SK-N-SH (cell line): ENCODE measurements around the gene TMEM255B. TPM values are rescaled to one million over a fixed set of nuclear protein-coding genes. Genes with fewer than 3 reads are reported as not detected.

Source experiments
- CTCF ChIA-PET: fragments of 300-600, 350-600 bp; formaldehyde crosslinking; extraction: SDS; loops from one replicate; lab custom pipeline; 2021; lab: Yijun Ruan, JAX
- POLR2A ChIA-PET: fragments of 350-600 bp; sonication (Branson Sonifier 250); formaldehyde crosslinking; extraction: SDS; loops from one replicate; lab custom pipeline; 2020; ENCODE audit warnings: antibody characterized with exemption, inconsistent platforms; lab: Yijun Ruan, JAX
- DNase-seq: peaks from one replicate; pipeline ENCODE4 v3.0.0; 2012
- H2AFZ ChIP-seq: fragments of 200-600 bp; sonication (generic); 2 replicates; pipeline ENCODE4 v1.8.1; 2016; ENCODE audit warnings: antibody characterized with exemption, mild to moderate bottlenecking, low read depth
- H3F3A ChIP-seq: fragments of 200-600 bp; sonication (generic); replicated peaks from 2 replicates; pipeline ENCODE3; 2016; ENCODE audit warnings: antibody characterized with exemption, mild to moderate bottlenecking; ENCODE audit not compliant: insufficient read depth
- H3K27ac ChIP-seq, 2 experiments: fragments of 200-500 bp in 1 of 2; fragments of 200-600 bp in 1 of 2; sonication (Bioruptor generic) in 1 of 2; sonication (generic), shearing (Covaris generic) in 1 of 2; 2 replicates each; pipeline versions ENCODE4 v1.5.1 to v1.6.1; 2014 to 2016; ENCODE audit warnings: low read depth in 2 of 2, inconsistent platforms in 1 of 2, low read length in 1 of 2, mild to moderate bottlenecking in 1 of 2, mixed read lengths in 1 of 2
- H3K27me3 ChIP-seq: fragments of 200-600 bp; sonication (generic), shearing (Covaris generic); 2 replicates; pipeline ENCODE4 v1.6.1; 2016; ENCODE audit warnings: mixed run types; ENCODE audit not compliant: insufficient read depth
- H3K36me3 ChIP-seq, 2 experiments: fragments of 200-500 bp in 1 of 2; fragments of 200-600 bp in 1 of 2; sonication (Bioruptor generic) in 1 of 2; sonication (generic) in 1 of 2; replicated peaks in 1 of 2; 2 replicates each; pipeline versions ENCODE3 to v1.5.1; 2014 to 2016; ENCODE audit warnings: low read length in 1 of 2, mild to moderate bottlenecking in 1 of 2; ENCODE audit not compliant: insufficient read depth in 2 of 2, control insufficient read depth in 1 of 2
- H3K4me1 ChIP-seq, 2 experiments: fragments of 200-500 bp in 1 of 2; fragments of 200-600 bp in 1 of 2; sonication (Bioruptor generic) in 1 of 2; sonication (generic), shearing (Covaris generic) in 1 of 2; 2 replicates each; pipeline versions ENCODE4 v1.5.1 to v1.6.1; 2014 to 2016; ENCODE audit warnings: low read depth in 1 of 2, low read length in 1 of 2, mixed run types in 1 of 2; ENCODE audit not compliant: insufficient read depth in 2 of 2, control insufficient read depth in 1 of 2
- H3K4me2 ChIP-seq: fragments of 200-600 bp; sonication (generic), shearing (Covaris generic); 2 replicates; pipeline ENCODE4 v1.6.1; 2017; ENCODE audit warnings: mixed run types
- H3K4me3 ChIP-seq, 2 experiments: fragments of 200-500 bp in 1 of 2; fragments of 200-600 bp in 1 of 2; sonication (Bioruptor generic) in 1 of 2; sonication (generic), shearing (Covaris generic) in 1 of 2; 2 replicates each; pipeline versions ENCODE4 v1.5.1 to v1.8.1; 2014 to 2016; ENCODE audit warnings: low read depth in 2 of 2, inconsistent platforms in 1 of 2, low read length in 1 of 2, mild to moderate bottlenecking in 1 of 2, mixed read lengths in 1 of 2, moderate library complexity in 1 of 2
- H3K79me2 ChIP-seq: fragments of 200-600 bp; sonication (generic); 2 replicates; pipeline ENCODE4 v1.8.1; 2017; ENCODE audit warnings: mild to moderate bottlenecking; ENCODE audit not compliant: insufficient read depth
- H3K9ac ChIP-seq: fragments of 200-600 bp; sonication (generic); 2 replicates; pipeline ENCODE4 v1.6.1; 2017; ENCODE audit warnings: mixed run types
- H3K9me2 ChIP-seq: fragments of 200-600 bp; sonication (generic); 2 replicates; pipeline ENCODE4 v1.6.1; 2017; ENCODE audit warnings: mixed run types
- H3K9me3 ChIP-seq: fragments of 200-600 bp; sonication (generic); 2 replicates; pipeline ENCODE4 v1.6.1; 2017; ENCODE audit warnings: mixed run types, mild to moderate bottlenecking, moderate library complexity
- H4K20me1 ChIP-seq: fragments of 200-600 bp; sonication (generic); 2 replicates; pipeline ENCODE4 v1.6.1; 2017; ENCODE audit warnings: mild to moderate bottlenecking, mixed run types; ENCODE audit not compliant: insufficient read depth
- CHD2 ChIP-seq: fragments of 150-350 bp; IDR thresholded peaks from 2 replicates; pipeline ENCODE4 v1.6.1; 2018; ENCODE audit warnings: low read length; ENCODE audit not compliant: partially characterized antibody
- ELF1 ChIP-seq: IDR thresholded peaks from 2 replicates; pipeline ENCODE4 v1.4.0; 2012
- EP300 ChIP-seq, 2 experiments: IDR thresholded peaks; 2 replicates each; pipeline versions ENCODE4 v1.4.0 to v1.6.1; 2012; ENCODE audit warnings: borderline replicate concordance in 1 of 2, low read depth in 1 of 2, low read length in 1 of 2
- EZH2phosphoT487 ChIP-seq: fragments of 200-600 bp; sonication (generic); IDR thresholded peaks from 2 replicates; pipeline ENCODE4 v1.6.1; 2017; ENCODE audit warnings: low read depth, mixed run types, mild to moderate bottlenecking, antibody characterized with exemption, moderate library complexity, borderline replicate concordance
- FOXJ3 ChIP-seq: sonication (generic); formaldehyde crosslinking; IDR thresholded peaks from 2 replicates; pipeline ENCODE4 v1.5.1; 2020; ENCODE audit warnings: mild to moderate bottlenecking, missing genetic modification reagents
- GATA2 ChIP-seq: sonication (generic); formaldehyde crosslinking; IDR thresholded peaks from 2 replicates; pipeline ENCODE4 v1.5.0; 2020; ENCODE audit warnings: mild to moderate bottlenecking, missing genetic modification reagents
- JUND ChIP-seq: IDR thresholded peaks from 2 replicates; pipeline ENCODE4 v1.4.0; 2012
- MXI1 ChIP-seq: IDR thresholded peaks from 2 replicates; pipeline ENCODE4 v1.6.1; 2012; ENCODE audit warnings: mild to moderate bottlenecking, low read depth, low read length, improper control_type of control experiment
- NFIC ChIP-seq: IDR thresholded peaks from 2 replicates; pipeline ENCODE4 v1.4.0; 2012; ENCODE audit warnings: borderline replicate concordance
- NRF1 ChIP-seq: IDR thresholded peaks from 2 replicates; pipeline ENCODE4 v1.6.1; 2012; ENCODE audit warnings: low read depth, mild to moderate bottlenecking, low read length
- WGBS: methylation state at CpG from one replicate; pipeline ENCODE4 v1.1.6; 2017; ENCODE audit warnings: low lambda C conversion rate; 5-methylcytosine and 5-hydroxymethylcytosine counted together
- polyA plus RNA-seq, 3 experiments: library from polyadenylated mRNA; depleted of rRNA; stranded (reverse); fragments of >200 nt; gene quantifications; 2 replicates each; pipeline ENCODE4 v1.2.3, GENCODE V29; 2012
- TF ChIP-seq, protein P1 (sequence below): IDR thresholded peaks from 2 replicates; pipeline ENCODE4 v1.4.0; 2012; ENCODE audit warnings: low read depth
- TF ChIP-seq, protein P2 (sequence below): fragments of 150-350 bp; IDR thresholded peaks from 2 replicates; pipeline ENCODE4 v1.6.1; 2016; ENCODE audit warnings: mild to moderate bottlenecking, low read depth, low read length
- TF ChIP-seq, protein P3 (sequence below): IDR thresholded peaks from 2 replicates; pipeline ENCODE4; 2012
- TF ChIP-seq, protein P4 (sequence below): IDR thresholded peaks from 2 replicates; pipeline ENCODE4 v1.6.1; 2012; ENCODE audit warnings: mild to moderate bottlenecking, low read depth, low read length, moderate library complexity

TMEM255B gene
- polyA plus RNA-seq, 1 of the 3 experiments (the other 2 are of a cell fraction) = 14.8 TPM

DNA sequence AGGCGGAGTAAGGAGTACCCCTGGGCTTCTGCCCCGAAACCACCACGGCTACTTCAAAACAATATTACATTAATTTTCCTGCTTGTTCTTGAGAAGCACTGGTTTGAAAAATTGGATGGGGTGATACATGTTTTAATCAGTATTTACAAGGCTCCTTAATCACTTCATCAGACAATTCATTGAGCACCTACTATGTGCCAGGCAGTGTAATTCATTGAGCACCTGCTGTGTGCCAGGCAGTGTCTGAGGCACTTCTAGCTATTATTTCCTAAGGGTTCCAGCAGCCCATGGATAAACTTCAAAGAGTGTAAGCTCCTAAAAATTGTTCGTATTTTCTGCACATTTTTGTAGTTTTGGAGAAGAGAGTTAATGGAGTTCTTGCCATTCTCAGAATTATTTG, 106.4 kb downstream of the TMEM255B start:
- H3K27ac ChIP-seq = no peak overlapping the region
- WGBS = 99% methylated on average over 4 of the region's 4 CpGs
- peaks cover 10% of the 10 kb centered on the region; the same call in 1 of the 2 replicates for H4K20me1 ChIP-seq
- H3K9ac ChIP-seq = no peak overlapping the region
- H3K4me3 ChIP-seq = no peak overlapping the region
- no peaks in the 10 kb centered on the region for H3K36me3 ChIP-seq
- H3F3A ChIP-seq = peaks cover 1% of the 10 kb centered on the region
- H3K4me1 ChIP-seq = peaks cover 0 to 29% of the 10 kb centered on the region in 2 experiments; a peak in 1 of 4 replicates
- H3K4me2 ChIP-seq = no peak overlapping the region
- H2AFZ ChIP-seq = no peak overlapping the region
- TF ChIP-seq EZH2phosphoT487 = no peak
- no peak for TF ChIP-seq GATA2 (CRISPR knock-in tag)
- no peak for TF ChIP-seq NFIC
- TF ChIP-seq, protein P1, sequence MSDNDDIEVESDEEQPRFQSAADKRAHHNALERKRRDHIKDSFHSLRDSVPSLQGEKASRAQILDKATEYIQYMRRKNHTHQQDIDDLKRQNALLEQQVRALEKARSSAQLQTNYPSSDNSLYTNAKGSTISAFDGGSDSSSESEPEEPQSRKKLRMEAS = no peak
- TF ChIP-seq JUND = no peak
- TF ChIP-seq, protein P2, sequence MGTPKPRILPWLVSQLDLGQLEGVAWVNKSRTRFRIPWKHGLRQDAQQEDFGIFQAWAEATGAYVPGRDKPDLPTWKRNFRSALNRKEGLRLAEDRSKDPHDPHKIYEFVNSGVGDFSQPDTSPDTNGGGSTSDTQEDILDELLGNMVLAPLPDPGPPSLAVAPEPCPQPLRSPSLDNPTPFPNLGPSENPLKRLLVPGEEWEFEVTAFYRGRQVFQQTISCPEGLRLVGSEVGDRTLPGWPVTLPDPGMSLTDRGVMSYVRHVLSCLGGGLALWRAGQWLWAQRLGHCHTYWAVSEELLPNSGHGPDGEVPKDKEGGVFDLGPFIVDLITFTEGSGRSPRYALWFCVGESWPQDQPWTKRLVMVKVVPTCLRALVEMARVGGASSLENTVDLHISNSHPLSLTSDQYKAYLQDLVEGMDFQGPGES = no peak
- TF ChIP-seq, protein P3, sequence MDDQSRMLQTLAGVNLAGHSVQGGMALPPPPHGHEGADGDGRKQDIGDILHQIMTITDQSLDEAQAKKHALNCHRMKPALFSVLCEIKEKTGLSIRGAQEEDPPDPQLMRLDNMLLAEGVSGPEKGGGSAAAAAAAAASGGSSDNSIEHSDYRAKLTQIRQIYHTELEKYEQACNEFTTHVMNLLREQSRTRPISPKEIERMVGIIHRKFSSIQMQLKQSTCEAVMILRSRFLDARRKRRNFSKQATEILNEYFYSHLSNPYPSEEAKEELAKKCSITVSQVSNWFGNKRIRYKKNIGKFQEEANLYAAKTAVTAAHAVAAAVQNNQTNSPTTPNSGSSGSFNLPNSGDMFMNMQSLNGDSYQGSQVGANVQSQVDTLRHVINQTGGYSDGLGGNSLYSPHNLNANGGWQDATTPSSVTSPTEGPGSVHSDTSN = no peak
- no peak for TF ChIP-seq MXI1
- no peak for TF ChIP-seq CHD2
- TF ChIP-seq ELF1 = no peak
- TF ChIP-seq EP300 (IDR thresholded peaks at IDR 0.05; ENCODE audit: borderline replicate concordance in 1 of 2, low read depth in 1 of 2, low read length in 1 of 2) = no peak
- TF ChIP-seq, protein P4, sequence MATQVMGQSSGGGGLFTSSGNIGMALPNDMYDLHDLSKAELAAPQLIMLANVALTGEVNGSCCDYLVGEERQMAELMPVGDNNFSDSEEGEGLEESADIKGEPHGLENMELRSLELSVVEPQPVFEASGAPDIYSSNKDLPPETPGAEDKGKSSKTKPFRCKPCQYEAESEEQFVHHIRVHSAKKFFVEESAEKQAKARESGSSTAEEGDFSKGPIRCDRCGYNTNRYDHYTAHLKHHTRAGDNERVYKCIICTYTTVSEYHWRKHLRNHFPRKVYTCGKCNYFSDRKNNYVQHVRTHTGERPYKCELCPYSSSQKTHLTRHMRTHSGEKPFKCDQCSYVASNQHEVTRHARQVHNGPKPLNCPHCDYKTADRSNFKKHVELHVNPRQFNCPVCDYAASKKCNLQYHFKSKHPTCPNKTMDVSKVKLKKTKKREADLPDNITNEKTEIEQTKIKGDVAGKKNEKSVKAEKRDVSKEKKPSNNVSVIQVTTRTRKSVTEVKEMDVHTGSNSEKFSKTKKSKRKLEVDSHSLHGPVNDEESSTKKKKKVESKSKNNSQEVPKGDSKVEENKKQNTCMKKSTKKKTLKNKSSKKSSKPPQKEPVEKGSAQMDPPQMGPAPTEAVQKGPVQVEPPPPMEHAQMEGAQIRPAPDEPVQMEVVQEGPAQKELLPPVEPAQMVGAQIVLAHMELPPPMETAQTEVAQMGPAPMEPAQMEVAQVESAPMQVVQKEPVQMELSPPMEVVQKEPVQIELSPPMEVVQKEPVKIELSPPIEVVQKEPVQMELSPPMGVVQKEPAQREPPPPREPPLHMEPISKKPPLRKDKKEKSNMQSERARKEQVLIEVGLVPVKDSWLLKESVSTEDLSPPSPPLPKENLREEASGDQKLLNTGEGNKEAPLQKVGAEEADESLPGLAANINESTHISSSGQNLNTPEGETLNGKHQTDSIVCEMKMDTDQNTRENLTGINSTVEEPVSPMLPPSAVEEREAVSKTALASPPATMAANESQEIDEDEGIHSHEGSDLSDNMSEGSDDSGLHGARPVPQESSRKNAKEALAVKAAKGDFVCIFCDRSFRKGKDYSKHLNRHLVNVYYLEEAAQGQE = no peak
- TF ChIP-seq NRF1 = no peak
- no peak for TF ChIP-seq FOXJ3 (CRISPR knock-in tag)
- no peaks in the 10 kb centered on the region for H3K9me3 ChIP-seq
- POLR2A ChIA-PET = interaction anchor here (1.2 kb wide), 1 partner anchor 28 kb away, joined by 3 read pairs; no protein-coding TSS in a partner anchor
- CTCF ChIA-PET = interaction anchor here (1.0 to 1.4 kb wide), 2 partner anchors 61 to 279 kb away, joined by 3 read pairs; no protein-coding TSS in a partner anchor
- no peak for DNase-seq
- H3K79me2 ChIP-seq = peaks cover 56% of the 10 kb centered on the region
- no peaks in the 10 kb centered on the region for H3K27me3 ChIP-seq
- H3K9me2 ChIP-seq = no peaks in the 10 kb centered on the region

Other genes with a start within 250 kb of the TMEM255B start
- 61.4 and 76.7 TPM in 2 replicates for gene TFDP1, start 174.5 kb upstream of the TMEM255B start, polyA plus RNA-seq (2012; rRNA removed)
- not detected in 2 replicates for gene ATP4B, start 101.0 kb upstream of the TMEM255B start, polyA plus RNA-seq (2012; rRNA removed)
- 0.08 and 0.12 TPM in 2 replicates for gene GRK1, start 92.0 kb upstream of the TMEM255B start, polyA plus RNA-seq (2012; rRNA removed)
- 380 and 406 TPM in 2 replicates for gene GAS6, start 104.8 kb downstream of the TMEM255B start, polyA plus RNA-seq (2012; rRNA removed)
- 0.96 and 1.7 TPM in 2 replicates for gene C13orf46, start 214.8 kb downstream of the TMEM255B start, polyA plus RNA-seq (2012; rRNA removed)